Measurements from ENCODE around the gene BRSK2. TPM values are rescaled to one million over a fixed set of nuclear protein-coding genes. Genes with fewer than 3 reads are reported as not detected.

The BRSK2 gene
- total RNA-seq, 1 donor from 2014 or later: 6.9 TPM

DNA sequence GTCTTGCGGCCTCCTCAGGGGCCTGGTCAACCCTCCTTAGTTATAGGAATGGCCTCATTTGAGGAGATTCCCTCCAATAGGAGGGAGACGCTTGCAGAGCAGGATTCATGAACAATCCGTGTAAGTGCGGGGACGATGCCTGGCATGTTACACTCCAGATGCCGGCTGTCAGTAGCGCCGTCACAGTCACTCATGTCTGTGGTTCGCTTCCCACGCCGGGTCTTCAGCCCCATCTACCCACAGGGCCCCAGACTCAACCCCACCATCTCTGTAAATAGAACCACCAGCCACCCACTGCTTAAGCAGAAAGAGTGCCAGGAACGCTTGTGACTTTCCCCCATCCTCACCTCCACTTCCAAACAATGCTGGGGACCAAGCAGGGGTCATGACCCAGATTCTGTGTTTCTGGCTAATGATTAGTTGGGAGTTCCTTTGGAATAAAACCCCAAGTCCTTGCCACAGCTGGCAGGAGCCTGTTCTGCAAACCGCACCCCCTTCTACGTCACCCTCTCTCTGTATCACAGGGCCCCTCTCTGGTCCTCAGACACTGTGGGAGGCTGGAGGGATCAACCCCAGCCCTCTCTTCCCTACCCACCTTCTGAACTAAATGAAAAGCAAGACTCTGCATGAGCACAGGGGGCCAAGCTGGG lies 41.5 kb upstream of the BRSK2 start:
- H3K27me3 Mint-ChIP-seq (ENCODE audit: low read depth): peaks cover 38% of the 10 kb centered on the region
- H3K4me3 Mint-ChIP-seq (ENCODE audit: unreplicated experiment): no peak overlapping the region
- H3K36me3 Mint-ChIP-seq (ENCODE audit: low read depth): no peaks in the 10 kb centered on the region
- H3K9me3 Mint-ChIP-seq (ENCODE audit: low read depth): no peaks in the 10 kb centered on the region
- no peak overlapping the region for H3K27ac Mint-ChIP-seq (ENCODE audit: unreplicated experiment)
- TF ChIP-seq CTCF (IDR thresholded peaks at IDR 0.05): no peak
- H3K4me1 Mint-ChIP-seq (ENCODE audit: low read depth): no peaks in the 10 kb centered on the region
- peak; percentile 52 for DNase-seq (ENCODE audit: low spot score)

DNA sequence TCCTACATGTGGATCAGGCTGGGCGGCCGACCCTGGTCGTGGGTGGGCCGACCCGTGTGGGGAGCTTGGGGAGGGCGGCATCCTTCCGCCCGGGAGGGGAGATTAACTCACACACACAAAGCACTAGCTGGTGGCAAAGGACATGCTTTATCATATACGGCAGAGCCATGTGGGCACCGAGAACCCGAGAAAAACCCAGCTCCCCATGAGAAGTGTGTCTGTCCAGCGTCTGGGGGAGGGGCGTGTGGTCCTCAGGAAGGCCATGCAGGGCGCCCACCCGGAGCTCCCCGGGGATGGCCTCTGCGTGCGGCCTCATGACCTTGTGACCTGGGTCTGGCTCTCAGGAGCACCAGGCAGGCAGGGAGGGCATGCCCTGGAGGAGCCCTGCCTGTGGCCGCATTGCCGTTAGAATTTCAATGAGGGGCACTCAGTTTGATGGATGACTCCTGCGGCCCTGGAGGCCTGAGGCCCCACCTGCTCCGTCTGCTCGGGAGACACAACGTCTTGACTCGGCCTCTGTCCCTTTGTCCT lies 40.9 kb upstream of the BRSK2 start:
- H3K36me3 Mint-ChIP-seq (ENCODE audit: low read depth): no peaks in the 10 kb centered on the region
- no peaks in the 10 kb centered on the region for H3K4me1 Mint-ChIP-seq (ENCODE audit: low read depth)
- no peak overlapping the region for H3K4me3 Mint-ChIP-seq (ENCODE audit: unreplicated experiment)
- peaks cover 41% of the 10 kb centered on the region for H3K27me3 Mint-ChIP-seq (ENCODE audit: low read depth)
- TF ChIP-seq CTCF (IDR thresholded peaks at IDR 0.05): no peak
- H3K9me3 Mint-ChIP-seq (ENCODE audit: low read depth): no peaks in the 10 kb centered on the region
- peak; percentile 67 for DNase-seq (ENCODE audit: low spot score)
- H3K27ac Mint-ChIP-seq (ENCODE audit: unreplicated experiment): no peak overlapping the region

DNA sequence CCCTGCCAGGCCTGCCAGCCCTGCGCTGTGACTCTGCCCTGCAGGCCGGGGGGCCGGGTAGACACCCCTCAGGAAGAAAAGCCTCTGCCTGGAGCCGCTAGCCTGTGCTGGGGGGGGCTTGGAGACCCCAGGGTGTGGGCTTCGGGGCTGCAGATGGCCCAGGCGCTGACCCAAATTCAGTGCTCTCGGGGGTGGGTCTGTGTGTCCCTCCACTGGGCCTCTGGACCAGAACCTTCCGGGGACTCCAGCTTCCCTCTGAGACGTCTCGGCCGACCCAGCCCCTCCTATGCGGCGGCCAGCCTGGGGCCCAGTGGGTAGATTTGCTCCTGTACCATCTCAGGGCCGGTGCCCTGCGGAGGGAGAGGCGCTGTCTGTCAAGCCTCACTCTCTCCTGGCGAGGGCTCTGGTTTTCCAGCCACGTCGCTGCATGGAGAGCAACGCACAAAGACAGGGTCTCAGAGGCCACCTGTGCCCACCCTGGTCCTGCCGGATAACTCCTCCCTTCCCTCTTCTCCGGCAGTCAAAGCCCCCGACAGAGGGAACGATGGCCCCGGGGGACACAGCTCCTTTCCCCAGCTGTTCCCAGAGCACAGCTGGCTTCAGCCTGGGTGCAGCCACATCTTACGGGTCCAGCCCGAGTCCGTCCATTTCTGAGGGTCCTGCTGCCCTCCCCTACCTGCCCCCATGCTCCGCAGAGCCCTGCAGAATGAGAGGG lies 40.2 kb upstream of the BRSK2 start:
- no peak overlapping the region for H3K4me3 Mint-ChIP-seq (ENCODE audit: unreplicated experiment)
- peak; percentile 88 for DNase-seq (ENCODE audit: low spot score)
- H3K36me3 Mint-ChIP-seq (ENCODE audit: low read depth): no peaks in the 10 kb centered on the region
- no peak for TF ChIP-seq CTCF (IDR thresholded peaks at IDR 0.05)
- no peaks in the 10 kb centered on the region for H3K4me1 Mint-ChIP-seq (ENCODE audit: low read depth)
- no peaks in the 10 kb centered on the region for H3K9me3 Mint-ChIP-seq (ENCODE audit: low read depth)
- peaks cover 38% of the 10 kb centered on the region for H3K27me3 Mint-ChIP-seq (ENCODE audit: low read depth)
- H3K27ac Mint-ChIP-seq (ENCODE audit: unreplicated experiment): no peak overlapping the region

- TF ChIP-seq CTCF (IDR thresholded peaks at IDR 0.05): no peak
- no peak overlapping the region for H3K27ac Mint-ChIP-seq (ENCODE audit: unreplicated experiment)
- peaks cover 37% of the 10 kb centered on the region for H3K27me3 Mint-ChIP-seq (ENCODE audit: low read depth)
- no peak for DNase-seq (ENCODE audit: low spot score)
- no peaks in the 10 kb centered on the region for H3K4me1 Mint-ChIP-seq (ENCODE audit: low read depth)
- no peaks in the 10 kb centered on the region for H3K36me3 Mint-ChIP-seq (ENCODE audit: low read depth)
- H3K9me3 Mint-ChIP-seq (ENCODE audit: low read depth): no peaks in the 10 kb centered on the region
- no peak overlapping the region for H3K4me3 Mint-ChIP-seq (ENCODE audit: unreplicated experiment)
These were observed 39.5 kb upstream of the BRSK2 start for GRCh38 chr11:1350086-1350725.

DNA sequence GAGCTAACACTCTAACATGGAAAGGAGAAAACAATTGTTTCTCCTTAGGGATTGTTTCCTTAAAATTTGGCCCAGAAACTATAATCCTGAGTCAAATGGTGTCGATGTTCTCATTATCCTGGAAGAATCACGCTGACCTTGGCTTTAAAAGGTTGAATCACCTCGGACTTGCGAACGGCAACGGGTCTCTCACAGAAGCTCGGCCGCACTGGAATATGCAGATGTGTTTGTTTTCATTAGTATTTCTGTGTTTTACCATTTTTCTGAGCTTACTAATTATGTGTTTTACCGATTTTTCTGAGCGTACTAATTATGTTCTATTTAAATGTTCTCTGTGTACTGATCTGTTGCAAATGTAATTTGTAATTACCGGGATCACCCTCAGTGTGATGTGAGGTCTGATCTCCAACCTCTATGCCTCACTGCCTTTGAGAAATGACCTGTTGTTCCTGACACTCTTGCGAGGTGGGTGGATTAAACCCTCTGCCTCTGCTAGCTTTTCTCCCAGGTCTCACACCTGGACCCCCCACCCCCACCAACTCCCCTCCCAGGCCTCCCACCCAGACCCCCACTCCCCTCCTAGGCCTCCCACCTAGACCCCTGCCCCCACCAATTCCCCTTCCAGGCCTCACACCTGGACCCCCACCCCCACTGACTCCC lies 38.3 kb upstream of the BRSK2 start:
- no peak for DNase-seq (ENCODE audit: low spot score)
- Mint-ChIP-seq H3K4me3 (ENCODE audit: unreplicated experiment) (no peak overlapping the region), H3K9me3 (ENCODE audit: low read depth) (no peaks in the 10 kb centered on the region), H3K27ac (ENCODE audit: unreplicated experiment) (no peak overlapping the region), H3K36me3 (ENCODE audit: low read depth) (peaks cover 1% of the 10 kb centered on the region), H3K27me3 (ENCODE audit: low read depth) (peaks cover 37% of the 10 kb centered on the region), H3K4me1 (ENCODE audit: low read depth) (no peaks in the 10 kb centered on the region)
- TF ChIP-seq CTCF (IDR thresholded peaks at IDR 0.05): no peak

Data from chondrocyte (in vitro differentiated cells).